HUDEP-2 (cell line): Measurements from ENCODE around the gene WDR5B.
A peak's percentile ranks its signal among the peaks of the same experiment; 100 is the strongest.

Experiments used
- DNase-seq, 76 experiments: peaks; one replicate each; lab custom pipeline; 2025; ENCODE audit not compliant: unreplicated experiment in 76 of 76; lab: John Stamatoyannopoulos, UW

WDR5B gene

DNA sequence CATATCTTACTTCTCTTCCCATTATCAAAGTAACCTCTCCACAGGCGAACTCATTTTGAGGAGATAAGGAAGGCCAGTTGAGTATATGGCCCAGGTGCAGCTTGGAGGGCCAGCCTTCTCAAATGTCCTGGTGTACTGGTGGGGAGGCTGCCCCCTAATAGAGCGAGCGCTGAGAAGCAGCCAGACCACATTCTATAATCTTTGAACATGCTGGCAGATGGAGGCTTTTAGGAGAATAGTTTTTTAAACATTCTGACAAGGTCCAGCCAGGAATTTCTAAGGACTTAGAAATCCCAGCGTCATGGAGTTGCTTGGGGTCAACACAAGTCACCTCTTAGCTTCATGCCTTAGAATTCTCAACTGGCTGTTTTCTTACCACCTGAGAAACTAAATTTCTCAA, 5.8 kb downstream of the WDR5B start:
- DNase-seq = no peak

DNA sequence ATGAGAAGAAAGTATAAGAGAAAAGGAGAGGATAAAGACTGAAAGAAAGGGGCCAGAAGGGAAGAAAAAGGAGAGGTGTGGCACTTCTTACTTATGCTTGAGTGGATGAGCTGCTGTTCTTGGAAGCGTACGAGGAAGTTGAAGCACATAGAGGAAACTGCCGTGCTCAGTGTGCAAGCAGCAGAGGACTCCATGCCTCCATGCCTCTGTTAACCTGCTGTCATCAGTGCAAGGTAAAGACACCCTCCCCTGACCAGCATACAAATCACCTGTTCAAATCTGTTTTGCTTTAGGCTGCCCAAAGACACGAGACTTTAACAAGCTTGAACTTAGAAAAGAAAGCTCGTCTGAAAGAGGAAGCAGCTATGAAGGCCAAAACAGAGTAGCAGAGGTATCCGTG, 6.4 kb downstream of the WDR5B start:
- DNase-seq = no peak

DNA sequence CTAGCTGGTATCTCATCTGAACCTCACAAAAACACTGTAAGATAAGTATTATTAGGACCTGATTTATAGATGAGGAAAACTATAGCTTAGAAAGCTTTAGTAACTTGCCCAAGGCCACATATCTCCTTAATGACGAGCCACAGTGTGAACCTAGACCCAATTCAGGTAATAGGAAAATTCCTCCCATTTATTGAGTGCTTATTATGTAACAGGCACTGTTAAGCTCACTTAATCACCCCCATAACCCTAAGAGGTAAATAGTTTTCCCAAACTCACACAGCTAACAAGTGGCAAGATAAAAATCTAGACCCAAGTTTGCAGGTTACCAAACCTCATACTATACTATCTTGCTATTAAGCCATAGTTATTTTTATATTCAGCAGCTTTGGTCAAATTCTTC, 7.9 kb downstream of the WDR5B start:
- no peak for DNase-seq

DNA sequence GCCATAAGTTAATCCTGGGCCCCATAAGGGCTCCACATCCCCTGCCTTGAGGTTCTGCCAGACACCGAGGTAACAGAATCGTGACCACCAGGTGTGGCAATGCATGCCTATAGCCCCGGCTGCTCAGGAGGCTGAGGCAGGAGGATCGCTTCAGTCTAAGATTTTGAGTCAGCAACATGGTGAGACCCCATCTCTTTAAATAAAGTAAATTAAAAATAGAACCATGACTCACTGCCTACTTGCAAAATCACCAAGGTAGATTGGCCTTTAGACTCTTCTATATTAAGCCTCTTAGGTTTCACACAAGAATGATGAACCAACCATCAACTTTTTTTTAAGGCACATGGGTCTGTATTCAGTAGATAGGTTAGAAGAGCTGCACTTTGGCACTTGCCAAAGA, 9.7 kb downstream of the WDR5B start:
- no peak for DNase-seq

DNA sequence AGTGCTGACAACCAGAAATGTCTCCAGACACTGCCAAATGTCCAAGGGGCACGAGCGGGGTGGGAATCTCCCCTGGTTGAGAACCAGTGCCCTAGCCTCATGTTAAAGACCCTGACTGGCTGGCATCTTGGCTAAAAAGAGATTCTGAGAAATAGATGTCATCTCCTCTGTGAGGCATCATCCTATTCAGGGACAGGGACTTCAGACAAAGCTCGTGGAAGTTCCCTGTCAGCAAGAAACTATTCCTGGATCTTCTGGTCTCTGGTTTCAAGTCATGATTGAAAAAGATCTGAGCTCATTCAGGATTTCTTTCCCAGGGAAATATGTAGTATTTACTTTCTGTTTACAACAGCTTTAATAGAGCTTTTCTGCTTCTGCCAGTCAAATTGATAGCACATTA, 10.8 kb downstream of the WDR5B start:
- no peak for DNase-seq

DNA sequence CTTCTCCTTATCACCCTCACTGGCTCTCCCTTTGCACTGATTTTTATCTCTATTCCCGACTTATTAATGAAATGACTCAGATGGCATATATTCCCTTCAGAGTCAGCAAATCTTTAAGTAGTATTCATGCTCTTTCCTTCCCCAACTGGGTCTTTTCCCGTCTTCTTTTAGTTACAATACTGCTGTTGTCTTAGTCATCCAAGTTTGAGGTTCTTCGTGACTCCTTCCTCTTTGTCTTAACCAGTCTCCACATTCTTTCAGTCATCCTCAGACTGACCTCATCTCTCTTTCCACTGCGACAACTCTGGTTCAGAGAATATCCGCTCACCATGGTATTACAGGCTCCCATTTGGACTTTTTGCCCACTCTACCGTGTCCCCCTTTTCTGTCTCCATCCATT, 12.4 kb downstream of the WDR5B start:
- DNase-seq = no peak

DNA sequence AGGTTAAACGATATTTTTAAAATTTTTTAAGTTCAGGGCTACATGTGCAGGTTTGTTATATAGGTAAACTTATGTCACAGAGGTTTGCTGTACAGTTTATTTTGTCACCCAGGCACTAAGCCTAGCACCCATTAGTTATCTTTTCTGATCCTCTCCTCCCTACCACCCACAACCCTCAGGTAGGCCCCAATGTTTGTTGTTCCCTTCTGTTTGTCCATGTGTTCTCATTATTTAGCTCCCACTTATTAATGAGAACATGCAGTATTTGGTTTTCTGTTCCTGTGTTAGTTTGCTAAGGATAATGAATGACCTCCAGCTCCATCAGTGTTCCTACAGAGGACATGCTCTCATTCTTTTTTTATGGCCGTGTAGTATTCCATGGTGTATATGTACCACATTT, 16.9 kb downstream of the WDR5B start:
- no peak for DNase-seq

DNA sequence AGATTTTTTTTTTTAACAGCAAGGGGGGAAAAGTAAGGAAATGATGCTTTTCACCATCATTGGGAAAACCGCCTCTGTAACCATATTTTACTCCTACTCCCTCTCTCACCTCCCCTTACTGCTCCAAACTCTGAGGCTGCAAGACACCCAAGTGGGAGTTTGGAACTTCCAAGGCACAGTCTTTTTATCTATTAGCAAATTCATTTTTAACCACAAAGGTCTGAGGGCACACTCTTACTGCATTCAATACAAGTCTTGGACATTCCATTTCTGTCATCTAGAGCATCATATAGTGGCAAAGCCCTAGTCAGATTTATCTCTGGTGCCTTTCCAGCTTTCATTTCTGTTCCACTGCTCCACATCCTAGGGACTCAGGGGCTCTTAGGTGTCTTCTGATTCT, 18.7 kb downstream of the WDR5B start:
- DNase-seq = no peak

DNA sequence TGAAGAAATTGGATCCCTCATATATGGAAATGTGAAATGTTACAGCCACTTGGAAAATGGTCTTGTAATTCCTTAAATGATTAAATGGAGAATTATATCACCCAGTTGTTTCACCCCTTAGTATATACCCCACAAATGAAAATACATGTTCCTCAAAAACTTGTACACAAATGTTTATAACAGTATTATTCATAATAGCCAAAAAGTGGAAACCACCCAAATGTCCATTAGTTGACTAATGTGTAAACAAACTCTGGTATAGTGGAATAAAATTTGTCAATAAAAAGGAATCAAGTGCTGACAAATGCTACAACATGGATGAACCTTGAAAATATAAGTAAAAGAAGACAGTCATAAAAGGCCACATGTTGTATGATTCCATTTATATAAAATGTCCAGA, 19.4 kb downstream of the WDR5B start:
- no peak for DNase-seq

DNA sequence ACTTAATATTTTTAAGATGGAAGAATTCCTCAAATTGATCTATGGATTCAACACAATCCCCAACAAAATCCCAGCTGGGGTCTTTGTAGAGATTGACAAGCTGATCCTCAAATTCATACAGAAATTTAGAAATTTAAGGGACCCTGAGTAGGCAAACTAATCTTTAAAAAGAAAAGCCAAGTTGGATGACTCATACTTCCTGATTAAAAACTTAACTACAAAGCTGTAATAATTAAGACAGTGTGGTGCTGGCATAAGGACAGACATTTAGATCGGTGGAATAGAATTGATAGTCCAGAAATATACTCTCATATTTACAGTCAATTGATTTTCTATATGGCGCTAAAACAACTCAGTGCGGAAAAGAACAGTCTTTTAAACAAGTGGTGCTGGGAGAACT, 20.3 kb downstream of the WDR5B start:
- DNase-seq = no peak

DNA sequence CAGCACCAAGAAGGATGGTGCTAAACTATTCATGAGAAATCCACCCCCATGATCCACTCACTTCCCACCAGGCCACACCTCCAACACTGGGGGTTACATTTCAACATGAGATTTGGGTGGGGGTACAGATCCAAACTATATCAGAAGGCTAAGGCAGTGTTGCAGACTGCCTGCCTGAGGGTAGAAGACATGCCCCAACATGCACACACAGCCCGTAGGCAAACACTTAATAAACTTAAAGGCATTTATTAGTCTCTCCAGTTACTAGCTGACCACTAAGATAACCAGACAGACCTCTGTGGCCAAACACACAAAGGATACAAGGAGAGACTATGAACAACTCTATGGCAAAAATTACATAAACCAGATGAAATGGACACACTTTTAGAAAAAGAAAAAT, 21.7 kb downstream of the WDR5B start:
- DNase-seq = no peak

DNA sequence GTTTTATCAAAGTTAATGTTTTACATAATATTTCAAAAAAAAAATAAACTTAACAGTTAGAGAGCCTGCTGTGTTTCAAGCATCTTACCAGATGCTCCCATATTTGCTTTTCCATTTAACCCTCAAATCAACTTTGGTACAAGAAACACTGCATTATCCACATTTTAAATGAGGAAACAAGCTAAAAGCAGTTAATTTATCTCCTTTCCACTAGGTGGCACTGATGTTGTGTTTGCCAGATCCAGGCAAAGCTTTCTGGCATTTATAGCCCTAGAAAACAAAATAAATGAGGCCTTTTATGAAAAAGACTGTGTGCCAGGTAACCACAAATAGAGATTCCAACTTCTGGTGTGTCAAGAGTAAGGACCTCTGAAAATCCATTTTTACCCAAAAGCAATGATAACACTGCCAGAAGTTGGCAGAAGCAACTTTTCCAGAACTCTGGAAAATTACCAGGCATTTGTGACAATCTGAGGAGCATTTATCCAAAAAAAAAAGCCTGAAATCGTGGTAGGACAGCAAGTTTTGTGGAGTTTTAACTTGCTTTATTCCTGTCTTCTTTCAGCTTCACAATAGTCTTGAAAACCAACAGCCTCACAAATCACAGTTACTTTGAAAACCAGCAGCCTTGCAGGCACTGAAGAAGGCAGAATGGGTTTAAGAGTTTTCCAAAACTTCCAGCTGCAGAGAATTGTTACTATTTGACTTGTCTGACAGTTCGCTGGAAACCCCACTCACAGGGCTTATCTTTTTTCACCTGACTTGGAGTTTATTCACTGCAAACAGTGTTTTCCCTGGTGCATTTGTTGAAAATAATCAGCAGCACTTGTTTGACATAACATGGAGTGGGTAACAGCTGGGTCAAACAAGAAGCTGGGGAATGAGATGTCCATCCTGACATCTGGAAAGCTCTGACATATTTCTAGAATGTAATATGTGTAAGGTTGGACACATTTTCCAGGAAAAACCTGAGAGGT, 22.7 kb downstream of the WDR5B start:
- DNase-seq = peak in 35 of 76 experiments; percentile 1 to 67 (median 25)

DNA sequence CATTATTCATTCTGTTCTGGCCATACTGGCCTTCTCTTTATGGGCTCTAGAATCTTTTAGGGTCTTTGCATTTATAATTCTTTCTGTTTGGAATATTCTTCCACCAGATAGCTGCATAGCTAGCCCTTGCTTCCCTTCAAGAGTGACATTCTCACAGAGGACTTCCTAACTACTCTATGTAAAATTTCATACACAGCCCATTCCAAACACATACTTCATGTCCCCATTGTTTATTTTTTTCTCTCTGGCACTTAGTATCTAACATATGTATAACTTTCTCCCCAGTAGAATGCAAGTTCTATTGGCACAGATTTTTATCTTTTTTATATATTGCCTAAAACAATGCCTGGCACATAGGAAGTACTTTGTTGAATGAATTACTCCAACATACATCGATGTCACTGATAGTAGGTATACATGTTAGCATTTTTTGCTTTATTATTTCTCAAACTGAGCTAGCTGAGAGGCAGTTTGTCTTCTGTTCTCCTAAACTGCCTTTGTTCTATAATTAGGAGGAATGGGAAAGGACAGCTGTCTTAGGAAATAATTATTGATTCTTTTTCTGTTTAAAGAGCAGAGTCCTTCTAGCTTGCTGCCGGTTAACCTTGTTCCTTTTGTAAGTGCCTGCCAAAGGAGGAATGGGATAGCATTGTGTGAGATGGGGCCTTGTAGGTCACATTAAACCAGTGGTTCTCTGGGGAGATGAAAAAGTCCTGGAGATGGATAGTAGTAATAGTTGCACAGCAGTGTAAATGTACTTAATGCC, 24.0 kb downstream of the WDR5B start:
- no peak for DNase-seq

DNA sequence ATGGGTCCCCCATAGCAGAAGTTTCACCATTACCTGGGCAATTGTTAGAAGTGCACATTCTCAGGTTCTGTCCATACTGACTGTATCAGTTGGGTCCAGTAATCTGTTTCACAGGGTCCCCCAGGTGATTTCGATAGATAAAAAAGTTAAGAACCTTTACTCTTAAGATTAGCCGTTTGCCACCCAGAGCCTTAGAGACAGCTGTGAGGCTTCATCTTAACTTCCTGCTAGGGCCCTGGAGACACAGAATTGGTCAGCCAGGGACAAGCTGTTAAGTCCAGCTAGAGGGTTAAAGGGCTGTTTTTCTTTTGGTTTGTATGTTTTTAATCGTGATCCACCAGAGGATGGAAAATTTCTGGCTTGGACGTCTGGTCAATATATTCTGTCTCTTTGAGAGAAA, 25.2 kb downstream of the WDR5B start:
- peak in 7 of 76 experiments; percentile 1 to 29 (median 6) for DNase-seq

DNA sequence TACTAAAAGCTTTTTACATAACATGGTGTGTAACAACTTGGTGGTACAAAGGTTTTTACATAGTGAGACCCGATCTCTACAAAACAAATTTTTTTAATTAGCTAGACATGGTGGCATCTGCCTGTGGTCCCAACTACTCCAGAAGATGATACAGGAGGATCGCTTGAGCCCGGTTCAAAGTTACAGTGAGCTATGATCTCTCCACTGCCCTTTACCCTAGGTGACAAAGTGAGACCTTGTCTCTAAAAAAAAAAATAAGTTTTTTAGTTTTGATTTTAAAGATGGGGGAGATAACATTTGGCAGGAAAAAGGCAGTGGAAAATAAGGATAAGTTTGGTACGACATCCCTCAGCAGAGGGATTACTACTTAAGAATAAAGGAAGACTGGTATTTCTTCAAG, 26.0 kb downstream of the WDR5B start:
- DNase-seq = no peak

DNA sequence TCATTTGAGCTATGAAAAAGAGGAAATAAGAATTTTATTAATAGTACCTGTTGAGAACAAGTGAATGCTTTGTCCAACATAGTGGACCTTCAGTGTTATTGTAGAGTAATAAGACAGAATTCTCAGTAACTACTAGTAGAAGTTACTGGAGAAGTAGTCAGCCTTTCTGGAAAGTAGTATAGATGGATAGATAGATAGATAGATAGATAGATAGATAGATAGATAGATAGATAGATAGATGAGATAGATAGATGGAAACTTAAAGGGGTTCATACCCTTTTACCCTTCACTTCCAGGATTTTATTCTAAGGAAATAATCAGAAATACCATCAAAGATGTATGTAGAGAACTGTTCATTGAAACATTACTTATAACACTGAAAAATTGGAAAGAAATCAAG, 26.7 kb downstream of the WDR5B start:
- no peak for DNase-seq

DNA sequence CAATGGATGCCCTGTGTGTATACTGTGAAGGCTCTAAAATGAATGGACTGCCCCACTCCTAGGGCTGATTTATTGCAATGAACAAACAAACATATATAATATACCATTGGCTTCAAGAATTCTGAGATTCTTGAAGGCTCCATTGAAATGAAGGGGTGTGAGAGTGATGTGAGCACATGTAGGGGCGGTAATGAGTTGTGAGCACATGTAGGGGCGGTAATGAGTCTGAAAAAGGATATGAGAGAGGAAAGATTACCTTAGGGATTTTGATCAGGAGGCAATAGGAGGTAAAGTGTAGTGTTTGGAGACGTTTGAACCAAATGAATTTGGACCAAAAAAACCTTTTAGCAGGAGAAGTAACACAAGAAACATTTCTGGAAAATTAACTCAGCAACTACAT, 28.2 kb downstream of the WDR5B start:
- DNase-seq = no peak

DNA sequence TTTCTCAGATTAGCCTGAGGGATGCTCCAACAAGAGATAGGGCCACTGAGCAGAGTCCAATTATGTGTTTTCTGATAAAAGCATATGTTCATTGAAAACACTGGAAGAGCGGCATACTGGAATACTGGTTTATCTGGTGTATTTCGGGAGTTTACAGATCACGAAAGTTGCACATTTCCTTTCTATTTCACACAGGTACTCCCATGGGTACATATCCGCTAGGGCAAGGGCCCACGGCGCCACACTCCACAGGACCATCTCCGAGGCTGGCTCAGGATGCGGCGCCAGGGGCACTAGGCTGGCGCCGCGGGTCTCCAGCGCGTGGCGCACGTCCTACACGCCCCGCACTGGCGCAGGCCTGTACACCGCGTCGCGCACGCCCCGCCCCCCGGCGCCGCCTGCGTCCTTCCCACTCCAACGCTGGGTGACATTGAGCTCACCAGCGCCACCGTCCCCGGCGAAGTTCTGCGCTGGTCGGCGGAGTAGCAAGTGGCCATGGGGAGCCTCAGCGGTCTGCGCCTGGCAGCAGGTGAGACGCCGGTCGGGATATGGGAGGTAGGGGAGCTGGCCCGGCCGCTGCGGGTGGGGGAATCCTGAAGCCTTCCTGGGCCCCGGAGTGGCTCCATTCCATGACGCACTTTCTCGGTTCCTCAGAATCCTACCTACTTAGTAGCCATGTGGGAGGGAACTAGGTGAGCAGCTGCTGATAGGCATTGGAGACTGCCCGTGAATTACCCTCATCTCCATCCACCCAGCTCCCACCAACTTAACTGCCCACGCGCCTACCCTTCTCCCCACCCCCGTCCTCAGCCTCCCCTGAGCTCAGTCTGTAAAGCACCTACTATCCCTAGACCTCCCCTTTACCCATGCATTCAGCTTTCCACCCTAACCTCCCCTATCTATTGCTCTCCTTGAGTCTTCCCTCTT, 31.8 kb downstream of the WDR5B start, which contains the start of gene FAM162A:
TSS of gene FAM162A (plus strand) at position 412 of the 927 bp plus-strand sequence. CDS start at position 496, 84 bp downstream.
- peak in 75 of 76 experiments; percentile 25 to 93 (median 88) for DNase-seq

DNA sequence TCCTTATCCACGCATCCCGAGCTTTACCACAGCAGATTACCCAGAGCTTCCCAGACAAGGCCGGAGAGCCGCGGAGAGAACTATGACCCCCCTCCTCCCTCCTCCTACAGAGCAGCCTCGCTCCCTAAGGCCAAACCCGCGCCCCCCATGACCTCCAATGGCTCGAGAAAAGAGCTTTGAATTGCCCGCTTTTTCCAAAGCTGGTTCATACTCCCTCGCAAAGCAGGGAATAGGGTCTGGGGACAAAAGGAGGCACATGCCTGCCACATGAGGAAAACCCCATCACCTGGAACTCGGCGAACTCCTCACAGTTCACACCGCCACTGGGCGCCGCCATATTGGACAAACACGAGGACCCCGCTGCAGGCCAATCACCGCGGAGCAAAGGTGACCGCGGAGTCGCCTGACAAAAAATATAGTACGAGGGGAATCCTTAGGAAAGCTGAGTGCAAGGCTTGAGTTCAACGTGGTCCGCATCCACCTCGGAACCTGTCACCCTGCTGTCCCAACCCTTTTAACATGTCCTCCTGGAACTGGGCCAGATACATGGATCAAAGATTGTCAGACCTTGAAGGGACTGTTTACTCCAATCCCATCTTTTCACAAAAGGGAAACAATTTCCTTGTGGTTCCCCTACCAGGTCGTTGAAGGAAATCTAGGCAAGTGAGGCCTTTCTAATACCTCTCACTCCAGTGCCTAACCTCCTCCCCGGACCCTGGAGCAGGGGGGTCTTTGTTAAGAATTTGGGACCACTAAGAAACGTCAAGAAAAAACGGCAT, 32.8 kb downstream of the WDR5B start, which contains the start of gene MIX23:
TSS of gene MIX23 (minus strand) at position 344 of the 779 bp plus-strand sequence. CDS start at position 337, 7 bp downstream.
- peak in 74 of 76 experiments; percentile 34 to 90 (median 77) for DNase-seq

DNA sequence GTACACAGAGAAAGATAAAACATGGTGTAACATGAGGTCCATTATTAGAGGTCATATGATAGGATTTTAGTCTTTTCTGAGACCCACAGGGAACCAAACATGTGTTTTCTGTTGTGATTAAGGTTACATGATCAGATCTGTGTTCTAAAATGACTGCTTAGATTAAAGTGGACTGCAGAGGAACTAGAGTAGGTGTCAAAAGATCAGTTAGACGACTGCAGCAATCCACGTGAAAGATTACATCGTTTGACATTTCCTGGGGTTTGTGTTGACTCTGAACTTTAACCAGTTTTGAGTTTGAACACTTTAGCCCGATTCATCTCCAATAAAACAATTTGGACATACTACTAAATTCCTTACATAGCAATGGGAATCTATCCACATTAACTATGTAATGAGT, 37.9 kb downstream of the WDR5B start:
- DNase-seq = no peak
